Central memory CD4-positive, alpha-beta T cell (primary cell): ENCODE data around the gene LMNA.
A peak's percentile ranks its signal among the peaks of the same experiment; 100 is the strongest.
"Not testable (repeated sequence)": the region's sequence is repeated elsewhere in the genome, so short reads cannot be mapped to it uniquely, and the experiment has no call there.

Source experiments
- DNase-seq: peaks from one replicate; pipeline ENCODE4 v3.0.0; 2022
- total RNA-seq, 3 experiments: gene quantifications; one replicate each; lab custom pipeline; 2026; lab: John Stamatoyannopoulos, UW

Gene LMNA
- 34.1 to 398 (median 338) reads per million in 3 experiments for total RNA-seq

- DNase-seq, result peak; percentile 75
Measured at GRCh38 chr1:156114101-156114918, at the start of gene LMNA. TSS of gene LMNA (plus strand) at chr1:156114711. CDS start at chr1:156114919, 208 bp downstream.

- DNase-seq, result no peak
Measured at GRCh38 chr1:156065212-156065611, 49.3 kb upstream of the LMNA start.

GRCh38 chr1:156065871-156066270 is 48.6 kb upstream of the LMNA start:
- DNase-seq, result no peak

GRCh38 chr1:156067262-156067661 is 47.2 kb upstream of the LMNA start:
- no peak for DNase-seq

GRCh38 chr1:156069490-156070455 is 44.7 kb upstream of the LMNA start:
- DNase-seq, result no peak

- DNase-seq, result no peak
Measured at GRCh38 chr1:156070548-156070947, 44.0 kb upstream of the LMNA start.

- DNase-seq, result not testable (repeated sequence)
Measured at GRCh38 chr1:156071332-156071816, 43.1 kb upstream of the LMNA start.

GRCh38 chr1:156072251-156072650 is 42.3 kb upstream of the LMNA start:
- no peak for DNase-seq

- no peak for DNase-seq
Measured at GRCh38 chr1:156073110-156073687, 41.3 kb upstream of the LMNA start.

GRCh38 chr1:156073740-156074139 is 40.8 kb upstream of the LMNA start:
- no peak for DNase-seq

GRCh38 chr1:156074661-156075060 is 39.9 kb upstream of the LMNA start:
- no peak for DNase-seq

- DNase-seq, result no peak
Measured at GRCh38 chr1:156075162-156075561, 39.3 kb upstream of the LMNA start.

GRCh38 chr1:156075775-156076204 is 38.7 kb upstream of the LMNA start:
- DNase-seq, result no peak

GRCh38 chr1:156076609-156077429 is 37.7 kb upstream of the LMNA start:
- DNase-seq, result no peak

- DNase-seq, result no peak
Measured at GRCh38 chr1:156077430-156077760, 37.1 kb upstream of the LMNA start.

- no peak for DNase-seq
Measured at GRCh38 chr1:156078728-156079127, 35.8 kb upstream of the LMNA start.

- no peak for DNase-seq
Measured at GRCh38 chr1:156079762-156080161, 34.7 kb upstream of the LMNA start.

GRCh38 chr1:156080241-156080862 is 34.2 kb upstream of the LMNA start:
- DNase-seq, result no peak

GRCh38 chr1:156080863-156081179 is 33.7 kb upstream of the LMNA start:
- no peak for DNase-seq

GRCh38 chr1:156081180-156081916 is 33.2 kb upstream of the LMNA start:
- no peak for DNase-seq

GRCh38 chr1:156081917-156082308 is 32.6 kb upstream of the LMNA start:
- no peak for DNase-seq
